ENCODE measurements around the gene MLPH. TPM values are rescaled to one million over a fixed set of nuclear protein-coding genes. Genes with fewer than 3 reads are reported as not detected.

MLPH gene
- polyA plus RNA-seq, 12 donors = 0.43 to 3.0 (median 0.83) TPM; not detected in 2

GRCh38 chr2:237566401-237567235 is 79.6 kb downstream of the MLPH start, which contains the start of gene PRLH:
Gene PRLH, plus strand, starts transcription at chr2:237566574. Its CDS starts 0 bp downstream, at chr2:237566574.
- DNase-seq = no peak

- no peak for DNase-seq
These were observed 80.4 kb downstream of the MLPH start for GRCh38 chr2:237567276-237568029.

GRCh38 chr2:237568121-237568660 is 81.1 kb downstream of the MLPH start:
- no peak for DNase-seq

- DNase-seq = no peak
These were observed 82.0 kb downstream of the MLPH start for GRCh38 chr2:237569041-237569440.

GRCh38 chr2:237569896-237570295 is 82.8 kb downstream of the MLPH start:
- DNase-seq = no peak

GRCh38 chr2:237570776-237571335 is 83.8 kb downstream of the MLPH start:
- no peak for DNase-seq

- no peak for DNase-seq
These were observed 84.5 kb downstream of the MLPH start for GRCh38 chr2:237571551-237571950.

- peak; percentile 91 for DNase-seq
These were observed 85.1 kb downstream of the MLPH start for GRCh38 chr2:237572021-237572741.

- no peak for DNase-seq
These were observed 85.7 kb downstream of the MLPH start for GRCh38 chr2:237572742-237573101.

GRCh38 chr2:237573721-237574415 is 86.8 kb downstream of the MLPH start:
- no peak for DNase-seq

GRCh38 chr2:237574467-237574866 is 87.4 kb downstream of the MLPH start:
- DNase-seq = no peak

- peak; percentile 23 for DNase-seq
These were observed 88.1 kb downstream of the MLPH start for GRCh38 chr2:237574894-237575868.

- DNase-seq = no peak
These were observed 89.1 kb downstream of the MLPH start for GRCh38 chr2:237575869-237576862.

GRCh38 chr2:237576974-237577373 is 89.9 kb downstream of the MLPH start:
- DNase-seq = no peak

GRCh38 chr2:237577458-237577857 is 90.4 kb downstream of the MLPH start:
- DNase-seq = no peak

- no peak for DNase-seq
These were observed 91.2 kb downstream of the MLPH start for GRCh38 chr2:237577956-237578870.

GRCh38 chr2:237581326-237581725 is 94.3 kb downstream of the MLPH start:
- no peak for DNase-seq
